Fibroblast of mammary gland (primary cell): ENCODE results near the gene ZSCAN1.

Source experiments
- DNase-seq: peaks from one replicate; pipeline ENCODE4 v3.0.0-alpha.2; 2010; ENCODE audit warnings: low read depth
- H3K4me3 ChIP-seq: 2 replicates; pipeline ENCODE4 v1.5.1; 2011; ENCODE audit warnings: low read depth, mild to moderate bottlenecking, low read length, moderate library complexity; ENCODE audit not compliant: control insufficient read depth
- TF ChIP-seq, protein P1 (sequence below): conservative IDR thresholded peaks from 2 replicates; pipeline ENCODE4 v1.5.1; 2011; ENCODE audit warnings: low read depth, low read length, inconsistent platforms; ENCODE audit not compliant: control insufficient read depth, insufficient read depth

The ZSCAN1 gene

GRCh38 chr19:58038688-58039204 lies 4.9 kb downstream of the ZSCAN1 start:
- TF ChIP-seq, protein P1, sequence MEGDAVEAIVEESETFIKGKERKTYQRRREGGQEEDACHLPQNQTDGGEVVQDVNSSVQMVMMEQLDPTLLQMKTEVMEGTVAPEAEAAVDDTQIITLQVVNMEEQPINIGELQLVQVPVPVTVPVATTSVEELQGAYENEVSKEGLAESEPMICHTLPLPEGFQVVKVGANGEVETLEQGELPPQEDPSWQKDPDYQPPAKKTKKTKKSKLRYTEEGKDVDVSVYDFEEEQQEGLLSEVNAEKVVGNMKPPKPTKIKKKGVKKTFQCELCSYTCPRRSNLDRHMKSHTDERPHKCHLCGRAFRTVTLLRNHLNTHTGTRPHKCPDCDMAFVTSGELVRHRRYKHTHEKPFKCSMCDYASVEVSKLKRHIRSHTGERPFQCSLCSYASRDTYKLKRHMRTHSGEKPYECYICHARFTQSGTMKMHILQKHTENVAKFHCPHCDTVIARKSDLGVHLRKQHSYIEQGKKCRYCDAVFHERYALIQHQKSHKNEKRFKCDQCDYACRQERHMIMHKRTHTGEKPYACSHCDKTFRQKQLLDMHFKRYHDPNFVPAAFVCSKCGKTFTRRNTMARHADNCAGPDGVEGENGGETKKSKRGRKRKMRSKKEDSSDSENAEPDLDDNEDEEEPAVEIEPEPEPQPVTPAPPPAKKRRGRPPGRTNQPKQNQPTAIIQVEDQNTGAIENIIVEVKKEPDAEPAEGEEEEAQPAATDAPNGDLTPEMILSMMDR, result no peak
- no peak for DNase-seq
- H3K4me3 ChIP-seq, result no peak overlapping the region

- no peak overlapping the region for H3K4me3 ChIP-seq
- TF ChIP-seq, protein P1, result no peak
- DNase-seq, result no peak
Observed at GRCh38 chr19:58040751-58041525, 7.1 kb downstream of the ZSCAN1 start.

DNA sequence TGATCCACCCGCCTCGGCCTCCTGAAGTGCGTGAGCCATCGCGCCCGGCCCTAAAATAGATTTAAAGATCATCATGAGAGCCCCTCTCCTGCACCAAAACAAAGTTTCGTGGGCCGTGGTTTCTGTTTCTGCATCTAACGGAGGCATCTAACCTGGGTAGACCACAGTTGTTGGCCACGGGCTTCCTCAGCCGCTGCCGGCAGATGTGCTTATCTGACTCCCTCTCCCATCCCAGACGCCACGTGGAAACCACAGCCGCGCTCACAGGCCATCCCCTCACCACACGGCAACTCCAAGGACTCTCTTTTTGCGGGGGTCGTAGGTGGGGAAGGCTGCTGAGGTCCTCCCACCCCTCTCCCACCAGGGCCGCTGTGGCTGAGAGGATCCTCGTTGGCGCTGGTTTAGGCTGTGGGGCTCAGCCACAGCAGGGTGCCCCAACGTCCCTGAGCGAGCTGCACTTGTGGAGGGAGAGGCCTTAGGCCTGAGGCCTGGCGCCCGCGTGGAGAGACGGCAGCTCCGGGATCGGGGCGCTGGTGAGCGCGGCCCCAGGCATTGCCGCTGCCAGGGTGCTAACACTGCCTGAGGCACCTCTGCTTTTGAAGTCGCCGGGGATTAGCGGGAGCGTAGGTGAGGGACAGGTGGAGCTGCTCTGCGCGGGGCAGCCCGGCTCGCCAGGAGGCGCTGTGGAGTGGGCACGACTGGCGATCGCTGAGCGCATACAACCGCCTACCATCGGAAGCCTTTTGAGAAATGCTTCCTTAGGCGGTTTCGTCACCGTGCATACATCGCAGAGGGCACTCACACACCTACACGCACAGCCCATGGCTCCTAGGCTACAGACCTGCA lies 8.9 kb downstream of the ZSCAN1 start:
- no peak for DNase-seq
- H3K4me3 ChIP-seq, result no peak overlapping the region
- TF ChIP-seq, protein P1, result no peak

DNA sequence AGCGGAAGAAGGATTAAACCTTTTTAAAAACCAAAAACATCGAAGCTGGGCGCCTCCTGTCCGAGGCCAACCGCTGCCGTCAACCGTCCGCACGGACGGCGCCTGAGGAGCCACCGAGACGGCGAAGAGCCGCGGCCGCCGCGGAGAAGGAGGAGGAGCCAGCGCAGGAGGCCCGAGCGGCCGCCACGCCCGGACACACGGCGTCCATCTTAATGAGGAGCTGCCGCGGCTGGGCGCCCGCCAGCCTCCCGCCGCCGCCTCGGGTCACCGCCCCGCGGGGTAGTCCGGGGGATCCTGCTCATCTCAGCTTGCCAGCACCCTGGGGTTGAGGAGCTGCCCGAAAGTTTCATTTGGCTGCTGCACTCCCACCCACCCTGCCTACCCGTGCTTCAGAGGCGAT lies 10.6 kb downstream of the ZSCAN1 start:
- no peak overlapping the region for H3K4me3 ChIP-seq
- TF ChIP-seq, protein P1, result no peak
- DNase-seq, result no peak

DNA sequence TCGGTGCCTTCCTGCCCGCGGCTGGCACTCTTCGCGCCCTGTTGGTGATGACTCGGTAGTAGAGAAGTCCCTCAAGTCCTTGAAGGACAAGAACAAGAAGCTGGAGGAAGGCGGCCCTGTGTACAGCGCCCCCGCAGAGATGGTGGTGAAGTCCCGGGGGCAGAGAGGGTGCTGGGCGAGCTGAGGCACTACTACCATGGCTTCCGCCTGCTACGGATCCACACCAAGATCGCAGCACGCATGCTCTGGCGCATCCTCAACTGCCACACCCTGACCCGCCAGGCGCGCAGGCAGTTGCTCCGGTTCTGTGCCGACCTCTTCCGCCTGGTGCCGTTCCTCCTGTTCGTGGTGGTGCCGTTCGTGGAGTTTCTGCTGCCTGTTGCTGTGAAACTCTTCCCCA lies 11.1 kb downstream of the ZSCAN1 start:
- no peak overlapping the region for H3K4me3 ChIP-seq
- TF ChIP-seq, protein P1, result no peak
- no peak for DNase-seq

DNA sequence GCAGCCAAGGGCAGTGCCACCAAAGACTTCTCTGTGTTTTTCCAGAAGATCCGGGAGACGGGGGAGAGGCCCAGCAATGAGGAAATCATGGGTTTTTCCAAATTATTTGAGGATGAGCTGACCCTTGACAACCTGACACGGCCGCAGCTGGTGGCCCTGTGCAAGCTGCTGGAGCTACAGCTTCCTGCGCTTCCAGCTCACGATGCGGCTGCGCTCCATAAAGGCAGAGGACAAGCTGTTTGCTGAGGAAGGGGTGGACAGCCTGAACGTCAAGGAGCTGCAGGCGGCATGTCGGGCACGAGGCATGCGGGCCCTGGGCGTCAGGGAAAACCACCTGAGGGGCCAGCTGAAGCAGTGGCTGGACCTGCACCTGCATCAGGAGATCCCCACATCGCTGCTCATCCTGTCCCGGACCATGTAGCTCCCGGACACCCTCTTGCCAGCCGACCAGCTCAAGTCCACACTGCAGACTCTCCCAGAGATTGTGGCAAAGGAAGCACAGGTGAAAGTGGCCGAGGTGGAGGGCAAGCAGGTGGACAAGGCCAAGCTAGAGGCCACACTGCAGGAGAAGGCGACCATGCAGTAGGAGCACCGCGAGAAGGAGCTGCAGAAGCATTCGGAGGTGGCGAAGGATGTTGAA lies 11.7 kb downstream of the ZSCAN1 start:
- no peak overlapping the region for H3K4me3 ChIP-seq
- no peak for DNase-seq
- TF ChIP-seq, protein P1, result no peak
